ENCODE data around the gene HOXA3. TPM values are rescaled to one million over a fixed set of nuclear protein-coding genes. Genes with fewer than 3 reads are reported as not detected.

The HOXA3 gene
- polyA plus RNA-seq, 2 of the 4 experiments (the other 2 are of a cell fraction) = 3.3 to 8.7 TPM

- 92% methylated on average over 27 of the region's 27 CpGs for WGBS (ENCODE audit: missing lambda C conversion rate)
- Histone ChIP-seq H3K4me1 (0 out of 3 replicates have a peak, but pooled peaks cover 3% of the 10 kb centered on the region), H3K27ac (no peak overlapping the region), H3K9me3 (no peaks in the 10 kb centered on the region), H3K4me3 (no peak overlapping the region), H3K4me2 (no peak overlapping the region)
- CTCF ChIA-PET = interaction anchor here (0.9 to 3.5 kb wide), 8 partner anchors 10 to 790 kb away, joined by 3 to 32 read pairs (median 4); partner anchors contain the start of genes HOXA5 and HOXA6
- TF ChIP-seq REST (IDR thresholded peaks at IDR 0.05) = no peak
- no peak for TF ChIP-seq ZNF302 (CRISPR knock-in tag; IDR thresholded peaks at IDR 0.05)
- TF ChIP-seq HDAC2 (IDR thresholded peaks at IDR 0.05) = no peak
- TF ChIP-seq MYC (IDR thresholded peaks at IDR 0.05; ENCODE audit: borderline replicate concordance, low read length) = no peak
- no peak for TF ChIP-seq JUN (IDR thresholded peaks at IDR 0.05)
- TF ChIP-seq NR3C1 (IDR thresholded peaks at IDR 0.05) = no peak
- no peak for FAIRE-seq
- POLR2A ChIA-PET = interaction anchor here (1.0 kb wide), 1 partner anchor 45 kb away, joined by 3 read pairs; no protein-coding TSS in a partner anchor
- no peak for ATAC-seq
- DNase-seq (ENCODE audit: low read depth in 1 of 2, low spot score in 1 of 2) = no peak
Observed at GRCh38 chr7:27159266-27160144, 7.1 kb upstream of the HOXA3 start.

- no peak for ATAC-seq
- no peak for DNase-seq (ENCODE audit: low read depth in 1 of 2, low spot score in 1 of 2)
- FAIRE-seq = no peak
- 0 out of 3 replicates have a peak, but pooled peaks cover 3% of the 10 kb centered on the region for H3K4me1 ChIP-seq
- no peaks in the 10 kb centered on the region for H3K9me3 ChIP-seq
- TF ChIP-seq JUN (IDR thresholded peaks at IDR 0.05) = no peak
- TF ChIP-seq CHD4 (IDR thresholded peaks at IDR 0.05; ENCODE audit: borderline replicate concordance) = no peak
- no peak for TF ChIP-seq ZC3H11A (IDR thresholded peaks at IDR 0.05)
- TF ChIP-seq MYC (IDR thresholded peaks at IDR 0.05; ENCODE audit: borderline replicate concordance, low read length) = no peak
- no peak for TF ChIP-seq HOXB5 (CRISPR knock-in tag; IDR thresholded peaks at IDR 0.05)
- TF ChIP-seq POLR2AphosphoS2 (conservative IDR thresholded peaks at IDR 0.05; ENCODE audit: low read length) = no peak
- TF ChIP-seq ESRRA (IDR thresholded peaks at IDR 0.05; ENCODE audit: borderline replicate concordance, low read length) = no peak
- TF ChIP-seq FOSB (CRISPR knock-in tag; IDR thresholded peaks at IDR 0.05) = no peak
- no peak overlapping the region for H3K4me2 ChIP-seq
- whole genome bisulfite sequencing (ENCODE audit: missing lambda C conversion rate) = 94% methylated on average over 35 of the region's 35 CpGs
- CTCF ChIA-PET = interaction anchor here (0.5 to 3.5 kb wide), 9 partner anchors 9 to 789 kb away, joined by 3 to 32 read pairs (median 4); partner anchors contain the start of genes HOXA5 and HOXA6
- H3K27ac ChIP-seq = no peak overlapping the region
- no peak overlapping the region for H3K4me3 ChIP-seq
- POLR2A ChIA-PET = interaction anchor here (1.0 kb wide), 1 partner anchor 44 kb away, joined by 3 read pairs; no protein-coding TSS in a partner anchor
Observed at GRCh38 chr7:27158436-27159265, 6.3 kb upstream of the HOXA3 start.

GRCh38 chr7:27157702-27158431 is 5.5 kb upstream of the HOXA3 start:
- H3K4me2 ChIP-seq = no peak overlapping the region
- WGBS (ENCODE audit: missing lambda C conversion rate) = 96% methylated on average over 23 of the region's 30 CpGs
- no peak for DNase-seq (ENCODE audit: low read depth in 1 of 2, low spot score in 1 of 2)
- no peak for FAIRE-seq
- ChIA-PET POLR2A (interaction anchor here (1.2 kb wide), 1 partner anchor 14 kb away, joined by 7 read pairs; the partner anchor contains the start of gene HOXA5), CTCF (interaction anchor here (0.8 to 3.5 kb wide), 7 partner anchors 8 to 792 kb away, joined by 3 to 32 read pairs (median 9); partner anchors contain the start of genes HOXA5 and HOXA6)
- H3K4me3 ChIP-seq = no peak overlapping the region
- H3K27ac ChIP-seq = no peak overlapping the region
- no peak for ATAC-seq
- H3K4me1 ChIP-seq = 0 out of 3 replicates have a peak, but pooled peaks cover 3% of the 10 kb centered on the region
- H3K9me3 ChIP-seq = no peaks in the 10 kb centered on the region
- TF ChIP-seq CBX8 (IDR thresholded peaks at IDR 0.05) (no peak), ATOH8 (CRISPR knock-in tag; IDR thresholded peaks at IDR 0.05; ENCODE audit: low read depth) (no peak), ZFP36 (IDR thresholded peaks at IDR 0.05; ENCODE audit: borderline replicate concordance, partially characterized antibody) (no peak), NPAS2 (CRISPR knock-in tag; IDR thresholded peaks at IDR 0.05; ENCODE audit: borderline replicate concordance) (no peak), HOXB5 (CRISPR knock-in tag; IDR thresholded peaks at IDR 0.05) (no peak), FOSL2 (IDR thresholded peaks at IDR 0.05) (no peak), FOSL2 (CRISPR knock-in tag; IDR thresholded peaks at IDR 0.05) (no peak), FOXS1 (CRISPR knock-in tag; IDR thresholded peaks at IDR 0.05) (no peak), ZSCAN20 (CRISPR knock-in tag; IDR thresholded peaks at IDR 0.05) (no peak), POLR2A (IDR thresholded peaks at IDR 0.05; ENCODE audit: low read length) (no peak), HMGXB4 (CRISPR knock-in tag; IDR thresholded peaks at IDR 0.05; ENCODE audit: borderline replicate concordance) (no peak), RCOR1 (IDR thresholded peaks at IDR 0.05; ENCODE audit: low read depth, low read length) (no peak), KDM5A (IDR thresholded peaks at IDR 0.05) (no peak)
